GM13976 (cell line): ENCODE data around the gene SMG9.

Experiments used
- DNase-seq: peaks from one replicate; pipeline ENCODE4 v3.0.0; 2012; ENCODE audit warnings: low spot score
- in situ Hi-C: fragments of 300-500 bp; cut with MboI; formaldehyde crosslinking; loops from one replicate; pipeline ENCODE4 v1.12.0; 2022; ENCODE audit warnings: low sequenced_read_pairs, mixed read lengths, inconsistent platforms; ENCODE audit not compliant: unreplicated experiment
- TF ChIP-seq, protein P1 (sequence below): IDR thresholded peaks from 2 replicates; pipeline ENCODE4 v1.5.1; 2012; ENCODE audit warnings: borderline replicate concordance, mild to moderate bottlenecking; ENCODE audit not compliant: insufficient read depth; ENCODE audit errors: extremely low read depth, missing control alignments, control extremely low read depth

Gene SMG9

DNA sequence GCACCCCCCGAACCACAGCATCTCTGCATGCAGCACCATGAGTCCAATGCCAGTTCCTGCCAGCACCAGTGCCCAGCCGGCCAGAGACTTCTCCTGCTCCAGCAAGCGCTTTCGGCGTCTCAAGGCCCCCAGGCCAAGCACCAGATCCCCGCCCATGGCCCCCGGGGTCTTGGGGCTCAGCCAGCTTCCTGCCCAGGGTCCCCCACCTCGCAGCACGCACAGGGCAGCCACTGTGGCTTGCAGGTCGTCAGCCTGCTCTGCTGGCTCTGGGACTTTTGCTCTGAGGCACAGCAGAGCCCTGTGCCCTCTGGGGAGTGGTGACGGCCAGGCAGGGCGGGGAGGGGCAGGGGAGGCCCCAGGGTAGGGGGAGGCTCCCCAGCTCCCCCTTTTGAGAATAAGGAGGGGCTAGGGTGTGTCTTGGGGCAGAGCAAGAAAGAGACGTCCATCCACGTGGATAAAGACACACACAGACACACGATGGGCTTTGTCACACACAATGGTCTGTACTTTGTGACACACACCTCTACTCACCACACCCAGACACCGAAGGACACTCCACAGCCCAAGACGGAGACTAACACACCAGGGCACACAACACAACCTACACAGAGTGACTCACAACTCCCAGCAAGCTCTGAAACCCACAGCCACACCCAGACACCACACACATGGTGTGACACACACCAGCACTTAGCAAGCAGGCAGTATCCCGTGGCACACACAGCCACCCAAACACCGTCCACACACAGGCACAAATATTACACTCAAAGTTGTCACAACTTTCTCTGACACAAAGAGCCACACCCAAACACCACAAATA lies 26.2 kb upstream of the SMG9 start, which contains the start of gene KCNN4:
KCNN4 (minus strand) TSS at position 268 of the 820 bp plus-strand sequence; CDS start at position 156, 112 bp downstream.
- DNase-seq = peak; percentile 87
- in situ Hi-C loops = loop anchor here (5.0 kb wide), 1 partner anchor 34 kb away; no protein-coding TSS in a partner anchor
- TF ChIP-seq, protein P1, sequence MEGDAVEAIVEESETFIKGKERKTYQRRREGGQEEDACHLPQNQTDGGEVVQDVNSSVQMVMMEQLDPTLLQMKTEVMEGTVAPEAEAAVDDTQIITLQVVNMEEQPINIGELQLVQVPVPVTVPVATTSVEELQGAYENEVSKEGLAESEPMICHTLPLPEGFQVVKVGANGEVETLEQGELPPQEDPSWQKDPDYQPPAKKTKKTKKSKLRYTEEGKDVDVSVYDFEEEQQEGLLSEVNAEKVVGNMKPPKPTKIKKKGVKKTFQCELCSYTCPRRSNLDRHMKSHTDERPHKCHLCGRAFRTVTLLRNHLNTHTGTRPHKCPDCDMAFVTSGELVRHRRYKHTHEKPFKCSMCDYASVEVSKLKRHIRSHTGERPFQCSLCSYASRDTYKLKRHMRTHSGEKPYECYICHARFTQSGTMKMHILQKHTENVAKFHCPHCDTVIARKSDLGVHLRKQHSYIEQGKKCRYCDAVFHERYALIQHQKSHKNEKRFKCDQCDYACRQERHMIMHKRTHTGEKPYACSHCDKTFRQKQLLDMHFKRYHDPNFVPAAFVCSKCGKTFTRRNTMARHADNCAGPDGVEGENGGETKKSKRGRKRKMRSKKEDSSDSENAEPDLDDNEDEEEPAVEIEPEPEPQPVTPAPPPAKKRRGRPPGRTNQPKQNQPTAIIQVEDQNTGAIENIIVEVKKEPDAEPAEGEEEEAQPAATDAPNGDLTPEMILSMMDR = no peak

DNA sequence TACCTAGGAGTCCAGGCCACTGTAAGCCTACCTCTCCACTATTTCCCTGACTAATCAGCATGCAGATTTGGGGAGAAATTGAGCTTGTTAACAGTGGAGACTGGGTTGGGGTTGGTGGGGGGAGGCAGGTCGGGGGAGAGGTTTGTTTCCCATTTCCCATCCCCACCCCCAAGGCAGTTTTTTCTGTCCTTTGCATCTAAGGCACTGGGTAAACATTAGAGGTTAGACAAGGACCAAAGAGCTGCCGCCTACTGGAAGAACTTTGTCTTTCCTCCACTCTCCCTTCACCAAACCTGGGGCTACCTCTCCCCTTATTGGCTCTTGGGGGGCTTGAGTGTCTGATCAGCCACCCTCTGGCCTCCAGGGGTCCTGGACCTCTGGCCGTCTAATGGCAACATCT lies 25.1 kb upstream of the SMG9 start:
- peak; percentile 79 for DNase-seq
- in situ Hi-C loops = loop anchor here (5.0 kb wide), 1 partner anchor 33 kb away; no protein-coding TSS in a partner anchor

DNA sequence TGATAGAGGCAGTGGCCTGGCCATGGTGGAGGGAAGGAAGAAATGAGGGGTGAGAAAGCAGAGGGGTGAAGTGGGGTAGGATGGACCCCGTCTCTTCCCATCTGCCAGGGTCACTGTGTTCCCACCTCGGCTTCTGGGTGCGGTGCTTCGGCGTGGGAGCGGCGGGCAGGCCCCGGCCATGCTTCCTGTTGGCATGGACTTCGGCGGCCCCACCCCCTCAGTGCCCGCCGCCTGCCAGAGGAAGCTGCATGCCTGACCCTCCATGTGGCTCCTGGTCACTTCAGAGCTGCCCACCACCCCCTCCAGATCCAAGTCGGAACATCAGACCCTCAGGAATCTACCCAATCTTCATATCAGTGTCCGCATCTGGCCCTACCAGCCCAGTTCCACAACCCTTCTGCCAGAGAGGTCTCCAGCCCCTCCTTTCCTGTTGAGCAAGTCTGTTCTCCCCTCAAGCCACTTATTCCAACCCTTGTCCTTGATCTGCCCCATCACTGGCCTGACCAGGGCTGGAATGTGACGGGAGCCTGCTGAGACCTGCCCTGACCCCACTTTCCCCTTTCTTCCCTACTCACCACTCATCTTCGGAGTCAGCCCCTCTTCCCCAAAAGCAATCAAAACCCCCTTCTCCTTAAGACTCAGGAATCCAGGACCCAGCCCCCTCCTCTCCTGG lies 24.5 kb upstream of the SMG9 start:
- in situ Hi-C loops = no loop called here
- no peak for DNase-seq
- TF ChIP-seq, protein P1 = no peak

More for the DNA sequence above, 25.1 kb upstream of the SMG9 start:
- TF ChIP-seq, protein P1 = peak; percentile 47

DNA sequence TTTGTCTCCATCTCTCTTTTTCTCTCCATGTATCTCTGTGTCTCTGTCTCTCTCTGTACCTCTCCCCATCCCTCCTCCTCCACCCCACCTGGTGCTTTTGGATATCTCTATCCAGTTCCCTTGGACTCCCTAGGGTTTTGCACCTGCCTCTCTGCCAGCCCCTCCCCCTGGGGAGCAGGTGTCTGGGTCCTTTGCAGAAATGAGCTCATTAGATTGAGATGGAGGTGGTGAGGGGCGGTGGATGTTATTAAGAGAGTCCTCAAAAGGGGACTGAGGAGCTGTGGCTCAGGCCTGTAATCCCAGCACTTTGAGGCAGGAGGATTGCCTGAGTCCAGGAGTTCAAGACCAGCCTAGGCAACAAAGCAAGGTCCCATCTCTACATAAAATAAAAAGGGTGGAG lies 23.9 kb upstream of the SMG9 start:
- no peak for DNase-seq
- in situ Hi-C loops = no loop called here
- TF ChIP-seq, protein P1 = no peak

DNA sequence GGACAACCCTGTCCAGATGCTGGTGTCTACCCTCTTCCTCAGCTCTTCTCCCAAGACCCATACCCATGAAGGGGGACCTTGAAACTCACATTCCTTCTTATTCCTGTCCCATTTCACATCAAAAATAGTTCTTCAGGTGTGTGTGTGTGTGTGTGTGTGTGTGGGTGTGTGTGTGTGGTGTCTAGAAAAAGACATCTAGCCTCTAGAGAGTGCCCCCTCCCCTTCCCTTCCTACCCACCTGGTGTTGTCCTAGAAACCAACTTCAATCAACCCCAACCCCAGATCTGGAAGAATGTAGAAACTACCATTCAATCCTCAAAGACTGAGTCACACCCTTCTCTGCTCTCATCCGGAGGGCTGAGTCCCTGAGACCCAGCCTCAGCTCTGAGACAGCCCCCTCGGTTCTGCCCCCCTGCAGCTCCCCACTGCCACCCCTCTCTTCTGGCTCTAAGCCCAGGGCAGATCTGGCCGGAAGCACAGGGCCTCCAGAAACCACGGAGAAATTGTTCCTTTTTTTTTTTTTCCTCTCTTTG lies 22.5 kb upstream of the SMG9 start:
- peak; percentile 51 for DNase-seq
- TF ChIP-seq, protein P1 = no peak
- in situ Hi-C loops = no loop called here

DNA sequence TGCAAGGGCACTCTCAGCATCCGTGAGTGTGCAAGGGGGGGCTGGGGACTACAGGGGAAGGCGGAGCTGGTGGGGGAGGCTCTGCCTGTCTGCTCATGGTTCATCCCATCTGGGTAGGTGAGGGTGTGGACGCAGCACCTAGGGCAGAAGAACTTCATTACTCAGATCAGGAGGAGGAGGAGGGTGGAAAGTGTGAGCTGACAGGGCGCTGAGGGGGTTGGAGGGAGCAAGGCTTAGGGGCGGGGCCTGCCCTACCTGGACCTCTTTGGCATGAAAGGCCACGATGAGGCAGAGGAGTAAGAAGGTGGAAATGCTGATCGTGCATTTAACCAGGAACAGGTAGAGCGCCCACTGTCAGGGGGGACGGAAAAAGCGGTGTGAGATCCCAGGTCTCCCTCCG lies 21.5 kb upstream of the SMG9 start:
- DNase-seq = no peak

More for the DNA sequence above, 21.5 kb upstream of the SMG9 start:
- in situ Hi-C loops = no loop called here
- TF ChIP-seq, protein P1 = no peak
